IPS-NIHi7 (cell line): ENCODE results near the gene SNRK.

ENCODE experiments used
- DNase-seq: peaks from one replicate; pipeline ENCODE4 v3.0.0; 2012; ENCODE audit warnings: mixed read lengths; ENCODE audit errors: extremely low spot score

SNRK gene

GRCh38 chr3:43309372-43310305, 23.3 kb downstream of the SNRK start:
- no peak for DNase-seq

- DNase-seq = peak; percentile 26
These were observed 30.6 kb downstream of the SNRK start for GRCh38 chr3:43316783-43317460.

GRCh38 chr3:43317461-43318316, 31.3 kb downstream of the SNRK start:
- no peak for DNase-seq

- DNase-seq = no peak
These were observed 33.0 kb downstream of the SNRK start for GRCh38 chr3:43319376-43319775.

- no peak for DNase-seq
These were observed 33.5 kb downstream of the SNRK start for GRCh38 chr3:43319794-43320193.

GRCh38 chr3:43320288-43320687, 33.9 kb downstream of the SNRK start:
- no peak for DNase-seq

GRCh38 chr3:43323541-43323940, 37.2 kb downstream of the SNRK start:
- DNase-seq = no peak

- no peak for DNase-seq
These were observed 40.7 kb downstream of the SNRK start for GRCh38 chr3:43326891-43327581.

- DNase-seq = no peak
These were observed 41.2 kb downstream of the SNRK start for GRCh38 chr3:43327582-43327979.

- no peak for DNase-seq
These were observed 42.3 kb downstream of the SNRK start for GRCh38 chr3:43328653-43329052.

- no peak for DNase-seq
These were observed 44.6 kb downstream of the SNRK start for GRCh38 chr3:43330981-43331380.

- no peak for DNase-seq
These were observed 45.0 kb downstream of the SNRK start for GRCh38 chr3:43331381-43331780.

GRCh38 chr3:43334976-43335375, 48.6 kb downstream of the SNRK start:
- DNase-seq = no peak

- DNase-seq = no peak
These were observed 49.5 kb downstream of the SNRK start for GRCh38 chr3:43335799-43336198.

- no peak for DNase-seq
These were observed 52.0 kb downstream of the SNRK start for GRCh38 chr3:43338295-43338694.

- DNase-seq = no peak
These were observed 54.1 kb downstream of the SNRK start for GRCh38 chr3:43340403-43340802.

GRCh38 chr3:43341788-43342187, 55.4 kb downstream of the SNRK start:
- DNase-seq = no peak

- DNase-seq = no peak
These were observed 56.8 kb downstream of the SNRK start for GRCh38 chr3:43343185-43343584.

GRCh38 chr3:43343815-43344214, 57.5 kb downstream of the SNRK start:
- DNase-seq = no peak

- DNase-seq = no peak
These were observed 58.2 kb downstream of the SNRK start for GRCh38 chr3:43344520-43344919.

GRCh38 chr3:43345246-43345645, 58.9 kb downstream of the SNRK start:
- DNase-seq = no peak

GRCh38 chr3:43345877-43346276, 59.5 kb downstream of the SNRK start:
- DNase-seq = no peak
